GM19455 (cell line): ENCODE data around the gene ATXN3L.

Source experiments
- ATAC-seq: cut with Tn5 transposase; IDR thresholded peaks from one replicate; pipeline ENCODE4 v1.9.1; 2021; ENCODE audit not compliant: unreplicated experiment

The ATXN3L gene

DNA sequence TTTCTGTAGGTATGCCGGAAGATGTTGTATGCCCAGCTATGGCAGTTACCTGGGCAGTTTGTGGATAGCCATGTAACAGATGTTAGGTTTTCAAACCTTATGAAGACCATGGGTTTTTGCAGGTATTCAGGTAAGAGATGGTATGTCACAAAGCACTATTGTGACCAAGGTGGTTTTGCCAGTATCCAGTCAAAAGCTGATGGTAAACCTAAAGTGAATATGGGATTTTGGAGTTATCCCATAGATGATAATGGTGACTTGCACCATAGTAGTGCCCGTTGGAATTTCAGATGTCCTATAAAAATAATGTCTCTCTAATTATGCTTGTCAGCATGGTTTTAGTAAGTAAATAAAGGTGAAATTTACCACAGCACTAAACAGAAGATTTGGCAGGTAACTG, at the start of gene ATXN3L:
ATXN3L (minus strand) TSS at position 101 of the 400 bp plus-strand sequence. CDS start 119 bp downstream, outside the sequence.
- ATAC-seq = no peak

DNA sequence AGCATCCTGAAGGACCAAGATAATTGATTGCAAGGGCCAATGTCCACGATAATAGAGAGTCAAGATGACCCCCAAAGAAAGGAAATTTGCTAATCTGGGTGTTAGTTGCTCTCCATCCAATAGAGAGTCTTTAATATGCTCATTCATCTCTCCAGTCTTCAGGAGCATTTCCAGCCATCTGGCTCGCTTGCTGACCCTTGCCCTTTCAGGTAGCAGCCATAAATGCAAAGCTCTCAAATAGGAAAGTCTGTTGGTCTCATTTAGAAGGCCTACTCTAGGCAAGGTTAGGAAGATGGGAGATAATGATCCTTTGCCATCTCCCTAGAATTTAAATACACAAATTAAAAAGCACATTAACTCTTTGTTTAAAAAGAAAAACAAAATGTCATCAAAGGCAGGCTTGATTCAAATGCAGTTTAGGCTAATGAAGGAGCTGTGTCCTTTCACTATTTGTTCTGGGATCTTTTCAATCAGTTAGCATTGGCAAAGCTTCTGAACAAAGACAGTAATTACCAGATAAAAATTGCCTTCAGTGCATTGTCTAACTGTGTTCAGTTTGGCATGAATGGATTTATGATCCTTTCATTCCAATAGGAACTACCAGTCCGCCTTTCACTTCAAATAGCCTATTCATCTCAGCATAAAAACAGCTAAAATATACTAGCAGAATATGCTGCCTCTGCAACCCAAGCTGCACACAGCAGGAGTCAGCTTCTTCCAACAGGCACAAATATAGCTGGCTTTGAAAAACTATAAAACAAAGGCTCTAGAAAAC, 49.6 kb upstream of the ATXN3L start:
- no peak for ATAC-seq

DNA sequence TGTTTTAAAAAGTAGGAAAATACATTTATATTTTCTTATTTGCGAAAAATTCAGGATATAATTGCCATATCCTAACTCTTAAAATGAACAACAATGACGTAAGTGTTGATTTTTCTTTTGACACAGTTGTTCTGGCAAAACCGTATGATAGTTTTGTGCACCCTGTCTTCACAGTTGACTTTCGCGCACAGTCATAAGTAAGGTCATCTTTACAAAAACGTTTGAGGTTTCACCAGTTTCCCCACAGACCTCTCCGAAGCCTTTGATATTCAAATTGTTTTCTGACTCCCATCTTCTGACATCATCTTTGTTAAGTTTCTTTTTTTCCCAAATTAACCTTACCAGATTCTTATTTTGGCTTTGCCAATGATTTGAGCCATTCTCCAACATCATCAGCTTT, 48.1 kb upstream of the ATXN3L start:
- no peak for ATAC-seq

DNA sequence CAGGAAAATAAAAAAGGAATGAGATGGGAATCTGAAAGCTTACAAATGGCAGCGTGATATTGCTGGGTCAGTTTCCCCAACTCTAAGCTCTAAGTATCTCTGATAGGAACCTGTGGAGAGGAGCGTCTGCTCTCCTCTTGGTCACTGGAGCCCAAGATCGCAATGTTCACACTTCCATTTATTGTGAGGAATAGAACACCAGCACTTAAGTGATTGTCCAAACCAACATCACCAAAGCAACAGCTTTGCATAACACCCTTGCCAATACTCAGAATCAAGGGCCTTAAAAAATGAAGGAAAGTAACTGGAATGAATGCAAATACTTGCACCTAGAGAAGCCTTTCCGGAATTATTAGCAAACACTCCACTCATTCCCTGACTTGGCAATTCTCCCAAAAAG, 46.8 kb upstream of the ATXN3L start:
- no peak for ATAC-seq

DNA sequence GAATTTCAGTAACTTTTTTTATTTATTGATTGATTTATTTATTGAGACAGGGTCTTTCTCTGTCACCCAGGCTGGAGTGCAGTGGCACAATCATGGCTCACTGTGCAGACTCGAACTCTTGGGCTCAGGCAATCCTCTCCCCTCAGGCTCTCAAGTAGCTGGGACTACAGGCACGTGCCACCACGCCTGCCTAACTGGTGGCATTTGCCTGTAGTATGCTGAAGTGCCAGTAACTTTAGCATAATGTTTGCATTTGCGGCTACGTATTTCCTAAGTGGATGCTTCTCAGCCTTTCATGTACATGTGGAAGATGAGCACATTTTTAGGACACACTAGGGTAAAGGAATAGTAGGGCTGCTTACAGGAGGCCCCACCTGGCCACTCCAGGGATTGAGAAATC, 45.3 kb upstream of the ATXN3L start:
- ATAC-seq = no peak

DNA sequence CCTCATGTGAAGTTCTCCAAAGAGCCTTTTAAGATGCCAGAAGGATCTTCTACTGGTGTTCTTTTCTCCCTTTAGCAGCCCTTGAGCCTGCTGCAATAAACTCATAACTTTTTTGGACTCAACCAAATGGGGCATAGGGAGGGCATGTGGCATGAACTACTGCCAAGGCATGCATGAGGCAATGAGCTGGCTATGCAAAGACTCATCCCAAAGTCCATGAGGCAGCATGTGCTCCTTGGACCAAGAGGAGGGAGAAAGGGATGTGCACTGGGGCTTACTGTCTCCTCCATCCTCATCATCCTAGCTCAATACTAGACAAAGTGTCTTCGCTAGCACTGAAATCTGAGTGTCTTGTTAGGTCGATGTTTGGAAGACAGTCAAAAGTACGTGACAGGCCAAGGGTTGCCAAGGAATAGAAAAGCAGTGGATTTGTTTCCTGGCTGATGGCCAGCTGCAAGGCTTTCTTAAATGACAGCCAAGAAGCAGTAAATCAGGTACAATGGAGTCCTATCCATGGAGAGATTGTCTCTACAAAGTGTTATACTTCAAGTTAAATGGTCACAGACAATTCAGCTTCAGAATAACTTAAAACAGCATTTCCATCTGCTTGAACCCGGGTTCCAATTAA, 44.5 kb upstream of the ATXN3L start:
- ATAC-seq = no peak

DNA sequence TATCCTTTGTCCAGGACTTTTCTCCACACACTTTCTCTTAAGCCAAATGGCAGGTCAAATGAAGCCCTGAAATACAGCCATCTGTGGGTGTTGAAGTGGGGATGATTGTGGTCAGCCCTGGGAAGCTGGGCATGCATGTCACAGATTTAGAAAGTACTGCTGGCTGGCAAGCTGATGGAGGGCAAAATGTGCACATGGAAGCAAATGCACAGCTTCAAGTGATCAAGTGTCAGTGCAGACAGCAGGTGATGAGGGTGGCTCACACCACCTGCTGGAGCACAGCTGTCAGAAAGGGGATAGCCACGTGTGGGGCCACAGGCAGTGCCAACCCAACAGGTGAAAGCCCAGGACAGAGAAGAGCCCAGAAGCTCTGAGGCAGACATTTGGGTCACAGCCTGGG, 40.3 kb upstream of the ATXN3L start:
- ATAC-seq = no peak

DNA sequence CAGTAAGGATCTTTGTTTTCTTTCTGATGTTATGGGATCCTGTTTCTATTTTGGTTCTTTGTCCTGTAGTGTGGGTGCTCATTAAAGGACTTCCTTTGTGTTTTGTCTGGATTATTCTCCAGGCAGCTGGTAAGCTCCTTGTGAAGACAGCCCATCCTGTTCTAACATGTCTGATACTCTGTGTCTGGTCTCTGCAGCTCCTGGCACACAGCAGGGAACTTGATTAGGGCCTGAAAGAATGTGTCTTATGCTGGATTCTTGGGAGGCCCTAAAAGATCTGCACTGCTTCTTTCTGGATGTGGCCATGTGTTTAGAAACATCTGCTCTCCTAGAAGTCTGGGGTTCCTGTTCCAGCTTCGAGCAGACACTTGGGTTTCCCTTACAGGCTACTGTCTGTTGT, 38.1 kb upstream of the ATXN3L start:
- no peak for ATAC-seq

DNA sequence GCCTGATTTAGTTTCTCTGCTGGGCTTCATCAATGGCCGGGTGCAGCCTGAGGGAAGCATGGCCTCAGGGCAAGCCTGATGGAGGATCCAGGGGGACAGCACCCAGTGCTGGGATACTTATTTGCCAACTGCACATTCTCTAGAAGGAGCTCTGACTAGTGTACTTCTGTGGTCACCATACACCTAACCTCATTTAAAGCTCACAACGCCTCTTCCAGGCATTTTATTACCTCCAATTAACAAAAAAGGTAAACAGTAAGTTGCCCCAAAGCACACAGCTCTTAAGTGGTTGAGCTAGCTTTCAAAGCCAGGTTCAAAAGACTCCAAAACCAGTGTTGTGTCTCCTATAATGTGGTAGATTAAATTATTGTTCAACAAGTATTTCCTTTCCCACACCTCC, 26.8 kb upstream of the ATXN3L start:
- ATAC-seq = no peak

DNA sequence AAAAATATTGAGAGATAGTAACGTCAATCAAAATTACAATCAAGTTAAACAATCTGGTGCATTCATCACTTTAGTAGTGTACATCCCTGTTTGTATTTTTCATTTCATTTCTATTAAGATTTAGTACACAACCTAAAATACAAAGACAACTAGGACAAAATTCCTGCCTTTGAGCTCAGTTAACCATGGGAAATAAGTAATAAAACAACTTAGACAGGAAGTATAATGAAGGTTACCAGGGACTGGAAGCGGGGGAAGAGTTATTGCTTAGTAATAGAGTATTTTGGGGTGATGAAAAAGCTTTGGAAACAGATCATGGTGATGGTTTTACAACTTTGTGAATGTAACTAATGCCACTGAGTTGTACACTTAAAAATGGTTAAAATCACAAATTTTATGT, 25.6 kb upstream of the ATXN3L start:
- no peak for ATAC-seq

DNA sequence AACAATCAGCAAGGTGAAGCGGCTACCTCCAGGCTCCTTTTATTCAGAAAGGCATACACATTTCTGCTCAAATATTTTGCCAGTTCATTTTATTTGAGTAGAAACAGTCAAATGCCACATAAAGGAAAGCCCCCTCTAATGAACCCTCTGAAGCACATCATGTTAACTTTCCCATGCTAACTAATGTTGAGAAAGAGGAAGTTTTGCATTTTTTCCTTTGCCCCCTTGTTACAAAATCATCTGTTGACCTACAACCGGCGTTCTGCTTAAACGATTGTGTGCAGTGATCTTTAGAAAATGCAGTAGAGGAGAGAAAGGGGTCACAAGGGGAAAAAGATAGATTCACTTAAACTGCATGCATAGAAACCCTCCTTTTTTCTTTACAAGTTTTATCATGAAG, 25.2 kb upstream of the ATXN3L start:
- no peak for ATAC-seq

DNA sequence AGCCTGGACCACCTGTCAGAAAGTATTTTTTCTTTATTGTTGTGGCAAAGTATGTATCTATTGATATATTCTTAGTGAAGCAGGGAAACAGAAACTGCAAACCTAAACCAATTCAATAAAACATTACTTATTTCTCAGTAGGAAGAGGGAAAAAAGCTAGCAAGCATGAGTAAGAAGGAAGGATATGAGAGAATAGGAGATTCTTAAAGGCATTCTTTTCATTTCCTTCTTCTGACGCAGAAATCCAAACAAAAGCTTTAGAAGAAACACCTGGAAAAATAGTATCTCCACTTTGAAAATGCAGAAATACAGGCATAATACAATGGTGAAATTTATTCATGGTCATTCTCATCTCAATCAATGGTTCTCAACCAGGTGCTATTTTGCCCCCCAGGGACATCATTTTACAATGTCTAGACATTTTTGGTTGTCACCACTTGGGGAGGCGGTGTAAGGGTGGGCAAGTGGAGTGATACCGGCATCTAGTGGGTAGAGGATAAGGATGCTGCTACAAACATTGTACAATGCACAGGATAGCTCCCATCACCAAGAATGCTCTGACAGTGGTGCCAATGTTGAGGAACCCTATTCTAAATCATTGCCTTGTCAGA, 21.7 kb upstream of the ATXN3L start:
- no peak for ATAC-seq

DNA sequence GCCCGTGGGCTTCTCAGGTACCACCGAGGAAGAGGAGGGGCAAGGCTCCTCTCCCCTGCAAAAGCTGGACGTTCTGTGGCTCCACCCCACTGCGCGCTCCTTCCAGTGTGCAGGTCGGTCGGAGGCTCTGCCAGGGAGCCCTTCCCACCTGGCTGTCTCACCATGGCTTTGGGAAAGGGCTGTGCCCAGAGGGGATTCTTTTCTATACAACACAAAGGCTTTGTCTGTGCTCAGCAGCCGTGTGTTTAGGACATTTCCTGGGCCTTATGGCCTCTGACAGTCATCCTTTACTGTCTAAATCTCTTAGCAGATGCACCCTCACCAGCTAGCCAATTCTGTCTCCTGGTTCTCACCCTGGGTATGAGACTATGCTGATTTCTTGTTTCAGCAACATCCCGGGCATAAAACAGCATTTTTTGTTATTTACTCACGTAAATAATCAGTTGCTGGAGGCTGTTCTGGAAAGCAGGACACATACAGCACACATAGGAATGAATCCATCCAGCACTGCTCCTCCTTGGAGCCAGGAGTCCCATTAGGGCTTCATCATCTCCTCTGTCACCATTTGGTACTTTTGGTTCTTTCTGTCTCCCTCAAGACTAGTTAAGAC, 20.4 kb upstream of the ATXN3L start:
- no peak for ATAC-seq

DNA sequence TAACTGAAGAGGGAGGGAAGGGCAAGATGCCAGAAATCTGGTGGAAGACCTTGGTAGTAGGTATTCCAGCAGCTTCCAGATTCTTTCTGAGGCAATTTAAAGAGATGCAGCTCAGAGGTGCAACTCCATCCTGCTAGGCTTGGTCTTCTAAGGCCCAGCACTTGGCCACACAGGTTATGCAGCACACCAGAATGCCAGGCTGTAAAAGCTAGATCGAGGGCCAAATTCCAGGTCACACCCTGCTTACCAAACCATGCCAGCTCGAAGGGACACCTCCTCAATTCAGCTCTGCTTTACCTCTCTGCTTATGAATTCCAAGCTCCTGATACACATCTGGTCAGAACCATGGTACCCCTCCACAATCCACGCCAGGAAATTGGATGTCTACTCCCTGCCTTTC, 19.8 kb upstream of the ATXN3L start:
- ATAC-seq = no peak

DNA sequence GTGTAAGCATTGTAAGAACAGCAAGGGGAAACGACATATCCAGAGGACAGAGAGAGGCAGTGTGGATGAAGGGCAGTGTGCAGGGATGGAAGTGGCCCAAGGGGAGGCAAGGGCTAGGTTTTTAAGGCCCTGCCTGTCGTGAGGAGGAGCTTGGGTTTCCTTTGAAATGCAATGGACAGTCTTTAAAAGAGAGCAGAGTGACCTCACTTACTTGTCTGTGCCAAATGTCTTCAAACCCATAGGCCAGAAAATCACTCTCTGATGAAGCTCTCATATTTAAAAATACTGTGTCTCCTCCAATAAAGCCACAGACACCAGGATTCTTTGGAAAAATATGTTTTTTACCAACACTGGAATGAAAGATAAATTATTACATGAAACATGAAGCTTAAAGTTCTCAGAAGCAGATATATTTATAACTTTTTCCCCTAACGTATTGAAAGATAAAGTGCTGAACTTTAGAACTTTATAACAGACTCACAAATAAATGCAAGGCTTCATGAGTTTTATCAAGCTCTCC, 19.2 kb upstream of the ATXN3L start:
- no peak for ATAC-seq

DNA sequence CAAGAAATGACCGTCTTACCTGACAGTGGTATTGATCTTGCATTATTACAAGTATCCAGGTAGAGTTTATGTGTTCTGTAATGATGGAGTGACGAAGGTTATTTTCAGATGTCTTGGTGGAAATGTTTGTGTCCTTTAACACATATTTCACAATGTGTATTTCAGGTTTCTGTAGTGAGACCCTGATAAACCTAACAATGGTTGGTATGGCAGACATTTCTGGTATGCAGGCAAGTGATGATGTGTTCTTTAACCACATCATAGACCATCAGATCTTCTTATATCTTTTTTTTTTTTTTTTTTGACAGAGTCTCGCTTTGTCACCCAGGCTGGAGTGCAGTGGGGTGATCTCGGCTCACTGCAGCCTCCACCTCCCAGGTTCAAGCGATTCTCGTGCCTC, 14.6 kb upstream of the ATXN3L start:
- ATAC-seq = no peak

DNA sequence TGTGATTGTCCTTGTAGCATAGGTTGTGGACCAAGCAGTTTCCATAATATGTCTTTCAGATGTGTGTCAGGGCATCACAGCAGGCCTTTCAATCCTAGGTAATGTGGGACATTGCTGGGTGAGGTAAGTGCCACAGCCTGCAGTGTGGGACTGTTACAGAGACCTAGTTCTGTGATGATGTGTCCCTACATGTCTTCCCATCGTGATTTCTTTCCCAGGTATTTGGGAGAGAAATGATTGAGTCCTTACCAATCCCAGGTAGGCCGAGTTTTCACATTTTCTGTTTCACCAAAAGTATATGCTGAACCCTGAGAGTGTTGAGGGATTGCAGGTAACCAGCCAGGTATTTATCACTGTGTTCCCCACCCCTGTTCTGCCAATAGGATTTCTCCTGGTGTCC, 10.6 kb upstream of the ATXN3L start:
- ATAC-seq = no peak

DNA sequence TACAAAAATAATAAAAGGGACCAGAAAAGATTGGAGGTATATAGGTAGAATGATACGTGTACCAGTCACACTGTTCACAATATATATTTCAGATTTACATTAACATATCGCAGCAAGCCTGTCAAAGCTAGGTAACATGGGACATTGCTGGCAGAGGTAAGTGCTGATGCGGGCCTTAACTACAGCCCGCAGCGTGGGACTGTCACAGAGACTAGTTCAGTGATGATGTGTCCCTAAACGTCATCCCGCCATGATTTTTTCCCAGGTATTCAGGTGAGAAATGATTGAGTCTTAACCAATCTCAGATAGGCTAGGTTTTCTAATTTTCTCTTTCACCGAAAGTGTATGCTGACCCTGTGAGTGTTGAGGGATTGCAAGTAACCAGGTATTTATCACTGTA, 7.8 kb upstream of the ATXN3L start:
- ATAC-seq = no peak

DNA sequence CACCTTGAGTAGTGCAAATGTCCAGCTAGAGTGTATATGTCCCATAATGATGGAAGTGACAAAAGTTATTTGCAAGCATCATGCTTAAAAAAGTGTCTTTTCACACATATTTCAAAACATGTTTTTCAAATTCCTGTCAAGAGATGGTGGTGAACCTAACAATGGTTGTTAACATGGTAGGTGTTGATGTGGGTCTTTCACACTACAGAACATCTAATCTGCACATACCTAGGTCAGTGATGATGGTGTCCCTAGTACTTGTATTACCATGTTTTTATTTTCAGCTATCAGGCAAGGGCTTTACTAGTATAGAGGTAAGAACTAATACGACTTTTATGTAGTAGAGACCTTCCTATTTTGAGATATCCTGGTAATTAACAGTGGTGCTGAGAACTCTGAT, 3.4 kb upstream of the ATXN3L start:
- no peak for ATAC-seq

DNA sequence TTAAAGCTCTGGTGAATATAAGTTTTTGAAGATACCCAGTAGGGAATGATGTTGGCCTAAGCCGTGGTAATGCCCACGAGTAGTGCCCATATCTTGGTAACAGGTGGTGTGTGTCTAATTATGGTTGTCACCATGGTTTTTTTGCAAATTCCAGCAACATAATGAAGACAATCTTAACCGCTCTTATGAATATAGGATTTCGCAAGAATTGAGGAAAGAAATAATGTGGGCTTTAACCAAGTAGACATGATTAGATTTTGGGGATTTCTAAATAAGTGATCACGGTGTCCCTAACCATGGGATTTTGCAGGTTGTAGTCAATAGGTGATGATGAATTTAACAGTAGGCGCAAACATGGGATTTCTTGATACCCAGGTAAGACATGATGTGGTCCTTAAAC, 2.5 kb downstream of the ATXN3L start:
- ATAC-seq = no peak

DNA sequence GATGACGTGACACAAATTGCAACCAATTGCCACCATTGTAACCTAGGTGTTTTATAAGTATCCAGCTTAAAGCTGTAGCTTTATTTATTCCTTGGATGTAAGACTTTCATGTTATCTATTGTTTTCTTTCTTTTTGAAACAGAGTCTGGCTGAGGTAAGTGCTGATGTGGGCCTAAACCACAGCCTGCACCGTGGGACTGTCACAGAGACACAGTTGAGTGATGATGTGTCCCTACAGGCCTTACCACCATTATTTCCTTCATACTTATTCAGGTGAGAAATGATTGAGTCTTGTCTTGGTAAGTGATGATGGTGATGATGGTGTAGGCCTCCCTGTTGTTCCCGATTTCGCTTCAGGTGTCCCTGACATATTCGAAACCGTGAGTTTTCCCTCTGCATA, 8.3 kb downstream of the ATXN3L start:
- no peak for ATAC-seq

DNA sequence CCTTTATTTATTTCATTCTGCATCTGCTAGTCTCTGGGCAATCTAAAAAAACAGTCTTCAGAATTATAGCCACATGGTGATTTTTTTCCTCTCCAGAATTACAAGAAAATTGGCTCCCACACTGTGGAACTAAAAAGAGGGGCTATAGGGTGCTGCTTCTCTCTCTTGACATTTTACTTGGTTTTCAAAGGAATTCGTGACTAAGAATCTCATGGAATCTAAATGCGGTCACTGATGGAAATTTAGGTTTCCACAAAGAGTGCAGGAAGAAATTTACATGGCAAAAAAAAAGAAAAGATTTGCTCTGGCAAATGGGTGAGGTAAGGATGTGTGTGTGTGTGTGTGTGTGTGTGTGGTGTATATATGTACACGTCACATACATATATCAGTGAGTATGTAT, 10.2 kb downstream of the ATXN3L start:
- no peak for ATAC-seq
